Prostate gland (tissue), 2 donors: ENCODE measurements around the gene DDAH1. TPM values are rescaled to one million over a fixed set of nuclear protein-coding genes. Genes with fewer than 3 reads are reported as not detected.

Experiments used
- DNase-seq: peaks from one replicate; pipeline ENCODE4 v3.0.0-alpha.2; 2019; ENCODE audit warnings: low spot score
- H3K27ac ChIP-seq, 2 donors: fragments of 200-600 bp; sonication (generic); 2 replicates each; pipeline ENCODE4 v1.5.1; 2017 to 2019
- H3K27me3 ChIP-seq: fragments of 200-600 bp; sonication (generic); replicated peaks from 2 replicates; pipeline ENCODE4 v1.5.1; 2019; ENCODE audit not compliant: insufficient read depth
- H3K36me3 ChIP-seq, 2 donors: fragments of 200-600 bp; sonication (generic); 1 replicate in 1 of 2; 2 replicates in 1 of 2; pipeline versions ENCODE4 v1.5.1 to v1.8.1; 2017 to 2019
- H3K4me1 ChIP-seq: fragments of 200-600 bp; sonication (generic); replicated peaks from 2 replicates; pipeline ENCODE4 v1.5.1; 2019
- H3K4me3 ChIP-seq, 2 donors: fragments of 200-600 bp; sonication (generic); 2 replicates each; pipeline ENCODE4 v1.5.1; 2017 to 2019
- H3K9me3 ChIP-seq: fragments of 200-600 bp; sonication (generic); 2 replicates; pipeline ENCODE4 v1.5.1; 2017
- CTCF ChIP-seq, 4 experiments: fragments of 200-600 bp in 2 of 4; fragments of 450-650 bp in 2 of 4; sonication (generic) in 2 of 4; IDR thresholded peaks; 1 replicate in 3 of 4; 2 replicates in 1 of 4; pipeline ENCODE4 v1.5.1; 2016 to 2019; ENCODE audit warnings: antibody characterized with exemption in 4 of 4, mild to moderate bottlenecking in 2 of 4, moderate library complexity in 2 of 4
- POLR2A ChIP-seq: fragments of 450-650 bp; IDR thresholded peaks from one replicate; pipeline ENCODE4 v1.6.1; 2016; ENCODE audit warnings: antibody characterized with exemption, mild to moderate bottlenecking
- POLR2AphosphoS5 ChIP-seq: sonication (generic); formaldehyde crosslinking; IDR thresholded peaks from one replicate; pipeline ENCODE4 v1.6.1; 2017; ENCODE audit warnings: antibody characterized with exemption
- WGBS: methylation state at CpG from one replicate; pipeline ENCODE4 v1.1.5; 2018; 5-methylcytosine and 5-hydroxymethylcytosine counted together
- intact Hi-C: fragments of 100-400 bp; cut with DNase I; formaldehyde crosslinking; loops from one replicate; pipeline ENCODE4 v1.14.2; 2022
- total RNA-seq, 2 donors: library from RNA; depleted of rRNA; stranded (reverse); fragments of >200 nt; gene quantifications; one replicate each; pipeline ENCODE4 v1.1.0, GENCODE V29; 2016

The DDAH1 gene
- total RNA-seq, 2 donors from 2014 or later = 61.6 to 70.7 TPM

- H3K4me1 ChIP-seq = no peaks in the 10 kb centered on the region
- intact Hi-C loops = no loop called here
- no peak for DNase-seq
- H3K36me3 ChIP-seq = no peaks in the 10 kb centered on the region
- no peak overlapping the region for H3K4me3 ChIP-seq
- no peaks in the 10 kb centered on the region for H3K9me3 ChIP-seq
- H3K27ac ChIP-seq = no peak overlapping the region
- H3K27me3 ChIP-seq = no peaks in the 10 kb centered on the region
- TF ChIP-seq POLR2AphosphoS5 = no peak
- no peak for TF ChIP-seq POLR2A
- no peak for TF ChIP-seq CTCF (IDR thresholded peaks at IDR 0.05)
Observed at GRCh38 chr1:85342207-85342606, 122.8 kb downstream of the DDAH1 start.

DNA sequence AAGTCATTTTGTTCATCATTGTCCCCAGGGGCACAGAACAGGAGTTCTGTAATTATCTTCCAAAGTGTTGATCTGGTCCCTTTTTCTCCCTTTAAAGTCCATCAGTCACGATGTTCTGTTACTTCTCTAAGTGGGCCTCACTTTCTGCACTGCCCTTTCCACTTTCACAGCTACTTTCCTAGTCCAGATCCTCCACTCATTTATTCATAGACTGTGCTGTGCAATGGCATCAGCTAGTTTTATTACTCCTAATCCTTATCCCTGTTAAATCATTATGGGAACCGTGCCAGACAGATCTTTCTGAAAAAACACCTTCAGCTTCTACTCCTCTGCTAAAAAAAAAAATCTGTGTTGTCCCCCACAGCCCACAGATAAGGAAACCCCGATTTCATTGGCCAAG lies 124.5 kb downstream of the DDAH1 start:
- TF ChIP-seq CTCF (IDR thresholded peaks at IDR 0.05) (no peak), POLR2AphosphoS5 (no peak), POLR2A (no peak)
- Histone ChIP-seq H3K36me3 (no peaks in the 10 kb centered on the region), H3K4me1 (no peaks in the 10 kb centered on the region), H3K27me3 (no peaks in the 10 kb centered on the region), H3K4me3 (no peak overlapping the region), H3K9me3 (no peaks in the 10 kb centered on the region), H3K27ac (no peak overlapping the region)
- WGBS = 52% methylated on average over 3 of the region's 3 CpGs
- DNase-seq = no peak
- intact Hi-C loops = no loop called here

DNA sequence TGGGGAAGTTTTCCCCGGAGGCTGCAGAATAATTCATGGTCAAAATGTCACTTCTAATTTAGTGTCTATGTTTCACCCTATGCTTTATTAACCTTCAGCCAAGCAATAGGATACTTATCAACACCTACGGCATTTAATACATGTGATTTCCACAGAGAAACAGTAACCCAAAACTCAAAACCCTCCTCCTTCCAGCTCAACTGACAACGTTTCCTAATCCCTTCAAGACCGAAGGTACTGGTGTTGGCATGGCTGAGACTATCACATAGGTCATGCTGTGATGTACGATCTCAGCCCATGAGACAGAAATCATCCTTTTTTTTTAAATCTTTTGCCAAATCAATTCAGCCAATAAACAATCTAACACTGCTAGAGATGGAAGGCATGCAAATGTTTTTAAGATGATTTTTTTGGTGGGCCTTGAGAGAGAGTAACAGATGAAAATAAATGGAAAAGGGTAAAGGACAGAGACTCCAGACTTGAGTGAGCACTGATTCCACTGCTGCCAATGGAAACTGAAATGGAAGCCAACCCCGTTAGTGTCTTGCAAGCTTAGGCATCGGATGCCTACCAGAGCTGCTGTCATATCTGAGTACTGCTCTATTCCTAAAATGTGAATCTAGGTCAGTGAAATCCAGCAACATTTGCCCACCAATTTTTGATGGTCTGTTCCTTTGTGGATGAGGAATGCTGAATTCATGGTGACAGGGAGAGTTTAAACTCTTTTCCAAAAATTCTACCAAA lies 125.1 kb downstream of the DDAH1 start:
- WGBS = 83% methylated on average over 7 of the region's 7 CpGs
- H3K4me3 ChIP-seq = no peak overlapping the region
- no peak for DNase-seq
- no peaks in the 10 kb centered on the region for H3K27me3 ChIP-seq
- TF ChIP-seq POLR2AphosphoS5 (no peak), POLR2A (no peak), CTCF (IDR thresholded peaks at IDR 0.05) (no peak)
- no peak overlapping the region for H3K27ac ChIP-seq
- no peaks in the 10 kb centered on the region for H3K4me1 ChIP-seq
- no peaks in the 10 kb centered on the region for H3K36me3 ChIP-seq
- no peaks in the 10 kb centered on the region for H3K9me3 ChIP-seq
- intact Hi-C loops = no loop called here

GRCh38 chr1:85339089-85339488 lies 125.9 kb downstream of the DDAH1 start:
- no peak for TF ChIP-seq POLR2AphosphoS5
- no peak for TF ChIP-seq POLR2A
- TF ChIP-seq CTCF (IDR thresholded peaks at IDR 0.05) = no peak

DNA sequence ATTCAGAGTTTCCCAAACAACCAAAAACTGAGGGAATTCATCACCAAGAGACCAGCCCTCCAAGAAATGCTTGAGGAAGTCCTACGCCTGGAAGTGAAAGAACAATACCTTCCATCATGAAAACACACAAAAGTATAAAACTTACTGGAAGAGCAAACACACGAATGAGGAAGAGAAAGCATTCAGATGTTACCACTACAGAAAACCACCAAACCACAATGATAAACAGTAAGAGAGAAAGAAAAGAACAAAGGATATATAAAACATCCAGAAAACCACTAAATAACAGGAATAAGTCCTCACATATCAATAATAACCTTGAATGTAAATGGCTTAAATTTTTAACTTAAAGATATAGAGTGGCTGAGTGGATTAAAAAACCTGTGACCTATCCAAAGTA lies 130.0 kb downstream of the DDAH1 start:
- no peak for DNase-seq
- no peak overlapping the region for H3K4me3 ChIP-seq
- intact Hi-C loops = no loop called here
- TF ChIP-seq POLR2AphosphoS5 = no peak
- no peak for TF ChIP-seq CTCF (IDR thresholded peaks at IDR 0.05)
- TF ChIP-seq POLR2A = no peak
- H3K9me3 ChIP-seq = no peaks in the 10 kb centered on the region
- no peaks in the 10 kb centered on the region for H3K36me3 ChIP-seq
- H3K27me3 ChIP-seq = no peaks in the 10 kb centered on the region
- 77% methylated on average over 2 of the region's 2 CpGs for WGBS
- H3K4me1 ChIP-seq = no peaks in the 10 kb centered on the region
- H3K27ac ChIP-seq = no peak overlapping the region

More at GRCh38 chr1:85339089-85339488, 125.9 kb downstream of the DDAH1 start:
- H3K4me1 ChIP-seq = no peaks in the 10 kb centered on the region
- no peak overlapping the region for H3K4me3 ChIP-seq
- H3K27me3 ChIP-seq = no peaks in the 10 kb centered on the region
- WGBS = 77% methylated on average over 5 of the region's 5 CpGs
- intact Hi-C loops = no loop called here
- H3K9me3 ChIP-seq = no peaks in the 10 kb centered on the region
- DNase-seq = no peak
- no peaks in the 10 kb centered on the region for H3K36me3 ChIP-seq
- H3K27ac ChIP-seq = no peak overlapping the region
